ENCODE results near the gene SNAI3.
"Not testable (repeated sequence)": the region's sequence is repeated elsewhere in the genome, so short reads cannot be mapped to it uniquely, and the experiment has no call there.

SNAI3 gene

GRCh38 chr16:88690341-88691128 is 4.2 kb upstream of the SNAI3 start:
- no peak for FAIRE-seq

GRCh38 chr16:88688013-88688778 is 1.9 kb upstream of the SNAI3 start:
- no peak for FAIRE-seq

GRCh38 chr16:88687676-88688012 is 1.3 kb upstream of the SNAI3 start:
- FAIRE-seq, result no peak

- no peak for FAIRE-seq
Observed at GRCh38 chr16:88687254-88687576, 908 bp upstream of the SNAI3 start.

GRCh38 chr16:88686062-88686438 is 257 bp downstream of the SNAI3 start:
- FAIRE-seq, result no peak

GRCh38 chr16:88685156-88686061 is 898 bp downstream of the SNAI3 start:
- FAIRE-seq, result no peak

GRCh38 chr16:88684569-88685155 is 1.6 kb downstream of the SNAI3 start:
- FAIRE-seq, result no peak

- no peak for FAIRE-seq
Observed at GRCh38 chr16:88681709-88682451, 4.4 kb downstream of the SNAI3 start.

- FAIRE-seq, result no peak
Observed at GRCh38 chr16:88681084-88681680, 5.1 kb downstream of the SNAI3 start.

- no peak for FAIRE-seq
Observed at GRCh38 chr16:88680554-88681083, 5.7 kb downstream of the SNAI3 start.

GRCh38 chr16:88678224-88678979 is 7.9 kb downstream of the SNAI3 start:
- FAIRE-seq, result no peak

GRCh38 chr16:88677721-88678120 is 8.6 kb downstream of the SNAI3 start:
- FAIRE-seq, result no peak

GRCh38 chr16:88676502-88677242 is 9.6 kb downstream of the SNAI3 start:
- no peak for FAIRE-seq

- no peak for FAIRE-seq
Observed at GRCh38 chr16:88673716-88674379, 12.5 kb downstream of the SNAI3 start.

- no peak for FAIRE-seq
Observed at GRCh38 chr16:88672776-88673175, 13.5 kb downstream of the SNAI3 start.

- no peak for FAIRE-seq
Observed at GRCh38 chr16:88671806-88672205, 14.5 kb downstream of the SNAI3 start.

- FAIRE-seq, result no peak
Observed at GRCh38 chr16:88669980-88670379, 16.3 kb downstream of the SNAI3 start.

GRCh38 chr16:88669493-88669892 is 16.8 kb downstream of the SNAI3 start:
- FAIRE-seq, result not testable (repeated sequence)

- no peak for FAIRE-seq
Observed at GRCh38 chr16:88667461-88667860, 18.8 kb downstream of the SNAI3 start.

- no peak for FAIRE-seq
Observed at GRCh38 chr16:88665570-88665969, 20.7 kb downstream of the SNAI3 start.

All from A204.1 (cell line).